ENCODE results near the gene ATM.

The ATM gene, protein sequence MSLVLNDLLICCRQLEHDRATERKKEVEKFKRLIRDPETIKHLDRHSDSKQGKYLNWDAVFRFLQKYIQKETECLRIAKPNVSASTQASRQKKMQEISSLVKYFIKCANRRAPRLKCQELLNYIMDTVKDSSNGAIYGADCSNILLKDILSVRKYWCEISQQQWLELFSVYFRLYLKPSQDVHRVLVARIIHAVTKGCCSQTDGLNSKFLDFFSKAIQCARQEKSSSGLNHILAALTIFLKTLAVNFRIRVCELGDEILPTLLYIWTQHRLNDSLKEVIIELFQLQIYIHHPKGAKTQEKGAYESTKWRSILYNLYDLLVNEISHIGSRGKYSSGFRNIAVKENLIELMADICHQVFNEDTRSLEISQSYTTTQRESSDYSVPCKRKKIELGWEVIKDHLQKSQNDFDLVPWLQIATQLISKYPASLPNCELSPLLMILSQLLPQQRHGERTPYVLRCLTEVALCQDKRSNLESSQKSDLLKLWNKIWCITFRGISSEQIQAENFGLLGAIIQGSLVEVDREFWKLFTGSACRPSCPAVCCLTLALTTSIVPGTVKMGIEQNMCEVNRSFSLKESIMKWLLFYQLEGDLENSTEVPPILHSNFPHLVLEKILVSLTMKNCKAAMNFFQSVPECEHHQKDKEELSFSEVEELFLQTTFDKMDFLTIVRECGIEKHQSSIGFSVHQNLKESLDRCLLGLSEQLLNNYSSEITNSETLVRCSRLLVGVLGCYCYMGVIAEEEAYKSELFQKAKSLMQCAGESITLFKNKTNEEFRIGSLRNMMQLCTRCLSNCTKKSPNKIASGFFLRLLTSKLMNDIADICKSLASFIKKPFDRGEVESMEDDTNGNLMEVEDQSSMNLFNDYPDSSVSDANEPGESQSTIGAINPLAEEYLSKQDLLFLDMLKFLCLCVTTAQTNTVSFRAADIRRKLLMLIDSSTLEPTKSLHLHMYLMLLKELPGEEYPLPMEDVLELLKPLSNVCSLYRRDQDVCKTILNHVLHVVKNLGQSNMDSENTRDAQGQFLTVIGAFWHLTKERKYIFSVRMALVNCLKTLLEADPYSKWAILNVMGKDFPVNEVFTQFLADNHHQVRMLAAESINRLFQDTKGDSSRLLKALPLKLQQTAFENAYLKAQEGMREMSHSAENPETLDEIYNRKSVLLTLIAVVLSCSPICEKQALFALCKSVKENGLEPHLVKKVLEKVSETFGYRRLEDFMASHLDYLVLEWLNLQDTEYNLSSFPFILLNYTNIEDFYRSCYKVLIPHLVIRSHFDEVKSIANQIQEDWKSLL (N-terminal part only)

DNA sequence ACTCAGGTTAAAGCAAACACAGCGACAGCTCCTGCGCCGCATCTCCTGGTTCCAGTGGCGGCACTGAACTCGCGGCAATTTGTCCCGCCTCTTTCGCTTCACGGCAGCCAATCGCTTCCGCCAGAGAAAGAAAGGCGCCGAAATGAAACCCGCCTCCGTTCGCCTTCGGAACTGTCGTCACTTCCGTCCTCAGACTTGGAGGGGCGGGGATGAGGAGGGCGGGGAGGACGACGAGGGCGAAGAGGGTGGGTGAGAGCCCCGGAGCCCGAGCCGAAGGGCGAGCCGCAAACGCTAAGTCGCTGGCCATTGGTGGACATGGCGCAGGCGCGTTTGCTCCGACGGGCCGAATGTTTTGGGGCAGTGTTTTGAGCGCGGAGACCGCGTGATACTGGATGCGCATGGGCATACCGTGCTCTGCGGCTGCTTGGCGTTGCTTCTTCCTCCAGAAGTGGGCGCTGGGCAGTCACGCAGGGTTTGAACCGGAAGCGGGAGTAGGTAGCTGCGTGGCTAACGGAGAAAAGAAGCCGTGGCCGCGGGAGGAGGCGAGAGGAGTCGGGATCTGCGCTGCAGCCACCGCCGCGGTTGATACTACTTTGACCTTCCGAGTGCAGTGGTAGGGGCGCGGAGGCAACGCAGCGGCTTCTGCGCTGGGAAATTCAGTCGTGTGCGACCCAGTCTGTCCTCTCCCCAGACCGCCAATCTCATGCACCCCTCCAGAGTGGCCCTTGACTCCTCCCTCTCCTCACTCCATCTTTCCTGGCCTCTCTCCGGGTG, at the start of gene ATM, which contains the start of gene NPAT:
TSS of gene ATM (plus strand) at position 494 of the 774 bp plus-strand sequence. CDS start 4,558 bp downstream, outside the sequence.
TSS of gene NPAT (minus strand) at position 65 of the 774 bp plus-strand sequence. CDS start 102 bp downstream, outside the sequence.
- TF ChIP-seq, protein P1, sequence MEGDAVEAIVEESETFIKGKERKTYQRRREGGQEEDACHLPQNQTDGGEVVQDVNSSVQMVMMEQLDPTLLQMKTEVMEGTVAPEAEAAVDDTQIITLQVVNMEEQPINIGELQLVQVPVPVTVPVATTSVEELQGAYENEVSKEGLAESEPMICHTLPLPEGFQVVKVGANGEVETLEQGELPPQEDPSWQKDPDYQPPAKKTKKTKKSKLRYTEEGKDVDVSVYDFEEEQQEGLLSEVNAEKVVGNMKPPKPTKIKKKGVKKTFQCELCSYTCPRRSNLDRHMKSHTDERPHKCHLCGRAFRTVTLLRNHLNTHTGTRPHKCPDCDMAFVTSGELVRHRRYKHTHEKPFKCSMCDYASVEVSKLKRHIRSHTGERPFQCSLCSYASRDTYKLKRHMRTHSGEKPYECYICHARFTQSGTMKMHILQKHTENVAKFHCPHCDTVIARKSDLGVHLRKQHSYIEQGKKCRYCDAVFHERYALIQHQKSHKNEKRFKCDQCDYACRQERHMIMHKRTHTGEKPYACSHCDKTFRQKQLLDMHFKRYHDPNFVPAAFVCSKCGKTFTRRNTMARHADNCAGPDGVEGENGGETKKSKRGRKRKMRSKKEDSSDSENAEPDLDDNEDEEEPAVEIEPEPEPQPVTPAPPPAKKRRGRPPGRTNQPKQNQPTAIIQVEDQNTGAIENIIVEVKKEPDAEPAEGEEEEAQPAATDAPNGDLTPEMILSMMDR (IDR thresholded peaks at IDR 0.05; ENCODE audit: low read length, missing control alignments), result peak; percentile 80
- H3K4me3 ChIP-seq (replicated peaks; ENCODE audit: low read depth, low read length), result peak within 1 kb of the TSS; percentile 93
- DNase-seq (ENCODE audit: low read depth), result peak; percentile 99

DNA sequence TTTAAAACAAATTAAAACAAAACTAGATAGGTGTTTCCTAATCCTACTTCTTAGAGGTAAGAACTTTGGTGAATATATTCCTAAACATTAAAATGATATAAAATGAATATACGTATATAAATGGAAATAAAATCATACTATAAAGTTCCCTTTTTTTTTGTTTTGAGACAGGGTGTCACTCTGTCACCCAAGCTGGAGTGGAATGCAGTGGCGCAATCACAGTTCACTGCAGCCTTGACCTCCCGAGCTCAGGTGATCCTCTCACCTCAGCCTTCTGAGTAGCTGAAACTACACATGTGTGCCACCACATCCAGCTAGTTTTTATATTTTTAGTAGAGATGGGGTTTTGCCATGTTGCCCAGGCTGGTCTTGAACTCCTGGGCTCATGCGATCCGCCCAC, 45.3 kb upstream of the ATM start:
- TF ChIP-seq, protein P1 (IDR thresholded peaks at IDR 0.05; ENCODE audit: low read length, missing control alignments), result no peak
- DNase-seq (ENCODE audit: low read depth), result no peak

DNA sequence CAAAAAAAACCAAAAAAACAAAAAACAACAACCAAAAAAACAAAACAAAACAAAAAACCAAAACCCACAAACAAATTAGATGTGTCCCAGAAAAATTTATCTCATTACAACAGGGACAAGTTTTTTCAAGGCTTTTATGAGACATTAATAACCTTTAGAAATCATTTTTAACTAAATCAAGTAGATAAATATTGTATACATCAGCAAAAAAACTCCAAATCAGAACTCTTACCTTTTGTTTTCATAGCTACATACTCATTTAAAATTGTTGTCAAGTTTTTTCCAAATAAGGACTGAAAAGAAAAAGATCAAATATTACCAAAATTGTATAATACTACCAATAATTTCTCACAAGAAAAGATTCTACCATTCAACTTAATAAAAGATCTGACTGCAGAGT, 29.1 kb upstream of the ATM start:
- no peak overlapping the region for H3K4me3 ChIP-seq (replicated peaks; ENCODE audit: low read depth, low read length)
- DNase-seq (ENCODE audit: low read depth), result no peak
- TF ChIP-seq, protein P1 (IDR thresholded peaks at IDR 0.05; ENCODE audit: low read length, missing control alignments), result no peak

More for the DNA sequence above, 45.3 kb upstream of the ATM start:
- H3K4me3 ChIP-seq (replicated peaks; ENCODE audit: low read depth, low read length), result no peak overlapping the region

DNA sequence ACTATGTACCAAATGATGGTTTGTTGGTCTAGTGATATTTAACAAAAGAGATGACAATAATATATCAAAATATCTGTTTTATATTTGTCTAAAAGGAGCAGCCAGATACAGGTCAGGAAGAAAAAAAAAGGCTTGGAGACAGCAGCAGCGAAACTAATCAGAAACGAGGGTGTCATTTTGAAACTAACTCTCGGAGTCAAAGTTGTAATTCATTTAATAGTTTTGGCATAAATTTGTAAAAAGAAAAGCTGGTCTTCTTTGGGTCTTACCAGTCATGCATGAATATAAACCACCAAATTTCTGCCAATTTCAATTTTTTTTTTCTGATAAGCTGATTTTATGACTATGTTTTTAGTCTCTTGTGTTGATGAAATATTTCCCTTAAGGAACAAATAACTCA, 26.0 kb upstream of the ATM start:
- DNase-seq (ENCODE audit: low read depth), result no peak
- no peak overlapping the region for H3K4me3 ChIP-seq (replicated peaks; ENCODE audit: low read depth, low read length)

DNA sequence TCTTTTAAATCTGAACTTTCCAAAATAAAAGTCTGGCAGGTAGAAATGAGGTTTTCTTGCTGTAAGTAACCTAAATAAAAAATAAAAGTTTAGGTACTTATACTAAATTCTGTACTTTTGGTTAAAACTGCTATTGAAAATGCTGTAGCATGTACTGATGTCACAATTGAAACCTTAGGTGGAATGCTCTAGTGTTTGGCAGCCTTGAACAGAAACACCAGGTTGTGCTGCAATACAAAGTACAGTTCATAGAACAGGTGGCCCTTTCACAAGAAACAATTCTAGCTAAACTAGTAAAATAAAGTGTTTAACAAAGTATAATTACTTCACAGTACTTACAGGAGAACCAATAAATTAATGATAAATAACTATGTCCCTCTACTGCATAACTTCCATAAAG, 25.5 kb upstream of the ATM start:
- TF ChIP-seq, protein P1 (IDR thresholded peaks at IDR 0.05; ENCODE audit: low read length, missing control alignments), result no peak
- H3K4me3 ChIP-seq (replicated peaks; ENCODE audit: low read depth, low read length), result no peak overlapping the region
- DNase-seq (ENCODE audit: low read depth), result no peak

More for the DNA sequence above, 26.0 kb upstream of the ATM start:
- TF ChIP-seq, protein P1 (IDR thresholded peaks at IDR 0.05; ENCODE audit: low read length, missing control alignments), result no peak

DNA sequence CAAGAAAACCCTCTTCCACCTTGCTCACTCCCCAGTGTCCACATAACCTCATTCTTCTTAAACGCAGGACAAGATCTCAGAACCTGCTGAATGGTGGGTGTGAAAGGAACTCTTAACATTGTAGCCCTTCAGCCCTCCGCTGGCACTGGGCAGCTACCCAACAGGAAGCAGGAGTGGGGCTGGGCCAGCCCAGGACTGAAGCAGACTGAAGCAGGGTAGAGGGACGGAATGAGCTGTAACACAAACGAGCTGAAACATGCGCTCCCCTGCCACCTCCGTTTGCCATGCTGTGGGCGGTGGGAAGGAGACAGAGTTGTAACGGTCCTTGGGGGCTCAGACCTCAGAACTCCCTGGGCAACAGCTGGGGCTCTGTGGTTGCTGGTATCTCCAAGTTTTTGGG, 24.0 kb upstream of the ATM start:
- TF ChIP-seq, protein P1 (IDR thresholded peaks at IDR 0.05; ENCODE audit: low read length, missing control alignments), result no peak
- DNase-seq (ENCODE audit: low read depth), result no peak
- H3K4me3 ChIP-seq (replicated peaks; ENCODE audit: low read depth, low read length), result no peak overlapping the region
